Measurements from ENCODE around the gene PTGER3.

PTGER3 gene

DNA sequence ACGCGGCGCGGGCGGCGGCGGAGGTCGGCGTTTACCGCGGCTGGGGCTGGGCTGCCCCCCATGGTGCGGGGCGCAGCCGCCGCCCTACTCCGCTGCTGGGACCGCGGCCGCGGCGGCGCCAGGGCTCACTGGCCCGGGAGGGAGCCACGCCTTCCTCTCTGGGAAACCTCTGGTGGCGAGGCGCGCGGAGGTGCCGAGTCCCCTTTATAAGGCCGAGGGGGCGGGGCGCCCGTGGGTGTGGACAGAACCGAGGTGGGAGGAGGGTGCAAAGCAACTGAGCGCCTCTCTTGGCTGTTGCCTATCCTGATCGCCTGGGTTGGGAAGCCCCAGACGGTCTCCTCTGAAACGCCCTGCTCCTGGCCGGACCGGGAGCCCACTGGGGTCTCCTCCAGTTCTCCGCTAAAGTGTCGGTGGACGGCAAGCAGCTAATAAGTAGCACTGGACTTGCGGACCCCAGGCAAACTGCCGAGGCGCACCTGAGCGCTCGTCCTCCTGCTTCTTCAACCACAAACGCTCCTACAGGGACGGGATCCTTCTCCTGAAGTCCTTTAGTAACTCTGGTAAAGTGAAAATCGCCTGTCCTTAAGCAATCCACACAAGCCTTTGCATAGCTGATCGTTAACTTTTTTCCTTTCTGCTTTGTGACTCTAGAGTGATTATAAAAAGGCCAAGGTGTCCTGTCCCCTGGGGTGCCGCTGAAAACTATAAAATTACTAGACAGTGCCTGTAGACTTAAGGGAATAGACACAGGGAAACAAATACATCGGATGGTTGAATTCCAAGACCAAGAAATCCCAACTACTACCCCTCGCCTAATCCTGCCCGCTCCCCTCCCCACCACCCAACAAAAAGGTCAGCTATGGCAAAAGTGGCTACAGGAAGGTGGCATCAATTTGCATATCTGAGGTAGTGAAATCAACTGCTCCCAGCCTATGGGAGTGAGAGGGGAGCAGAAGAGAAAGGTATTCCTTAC is at the start of gene PTGER3:
TSS of gene PTGER3 (minus strand) at position 182 of the 973 bp plus-strand sequence. CDS start 239 bp downstream, outside the sequence.
- DNase-seq: no peak

DNA sequence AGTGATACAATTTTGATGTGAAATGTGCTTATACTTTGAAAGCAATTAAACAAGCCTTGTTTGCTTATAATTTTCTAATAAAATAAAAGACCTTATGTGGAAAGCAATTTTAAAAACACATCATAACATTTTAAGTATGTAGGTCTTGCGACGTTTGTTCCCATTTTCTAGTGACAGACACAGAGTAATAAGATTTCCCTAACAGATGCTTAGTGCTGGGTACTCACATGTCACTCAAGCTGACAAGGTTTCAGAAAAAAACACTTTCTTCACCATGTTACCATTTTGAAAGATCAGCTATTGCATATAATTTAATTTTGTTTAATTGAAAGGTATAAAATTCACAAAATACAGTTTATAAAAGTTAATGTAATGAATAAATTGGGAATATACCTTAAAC is 47.3 kb upstream of the PTGER3 start:
- DNase-seq: no peak

GRCh38 chr1:71093938-71094337 is 46.3 kb upstream of the PTGER3 start:
- no peak for DNase-seq

GRCh38 chr1:71089536-71090270 is 42.1 kb upstream of the PTGER3 start:
- no peak for DNase-seq

DNA sequence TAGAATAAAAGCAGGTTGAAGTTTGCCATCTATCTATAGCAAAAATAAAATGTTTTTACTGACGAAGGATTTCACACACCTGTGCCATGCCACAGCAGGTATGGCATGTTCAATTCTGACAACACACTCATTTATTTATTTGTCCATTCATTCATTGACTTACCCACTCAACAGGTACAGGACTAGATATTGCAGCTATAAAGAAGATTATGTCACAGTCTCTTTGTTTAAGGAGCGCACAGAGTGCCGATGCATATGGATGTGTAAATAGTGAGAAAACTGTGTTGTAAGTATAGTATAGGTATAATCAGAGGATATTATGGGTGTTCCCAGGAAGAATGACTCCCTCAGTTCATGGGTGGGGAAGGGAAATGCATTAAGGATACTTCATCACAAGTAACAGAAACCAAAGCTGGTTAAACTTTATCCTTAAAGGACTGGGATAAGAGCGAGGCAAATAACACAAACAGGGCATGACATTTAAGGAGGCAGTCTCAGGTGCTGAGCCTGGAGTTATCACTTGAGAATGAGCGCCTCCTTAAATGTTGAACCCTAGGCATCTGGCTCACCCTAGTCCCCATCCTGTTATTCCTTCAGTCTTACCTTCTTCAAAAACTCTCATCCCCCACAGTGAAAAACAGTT is 41.1 kb upstream of the PTGER3 start:
- no peak for DNase-seq

DNA sequence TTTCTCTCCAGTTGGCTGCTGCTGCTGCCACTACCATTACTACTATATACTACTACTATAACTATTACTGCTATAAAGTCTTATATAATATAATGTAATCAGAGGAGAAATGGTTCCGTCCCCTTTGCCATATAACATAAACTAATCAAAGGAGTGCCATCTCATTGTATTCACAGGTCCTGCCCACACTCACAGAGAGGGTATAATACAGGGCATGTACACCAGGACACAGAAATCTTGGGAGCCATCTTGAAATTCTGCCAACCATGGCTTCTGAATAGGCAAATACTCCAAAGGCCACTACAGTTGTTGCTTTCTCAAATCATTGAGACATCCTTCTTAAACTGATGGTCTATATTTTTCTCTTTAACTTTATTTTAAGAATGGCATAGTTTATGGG is 40.1 kb upstream of the PTGER3 start:
- DNase-seq: no peak

- DNase-seq: no peak
These were observed 39.4 kb upstream of the PTGER3 start for GRCh38 chr1:71087060-71087459.

DNA sequence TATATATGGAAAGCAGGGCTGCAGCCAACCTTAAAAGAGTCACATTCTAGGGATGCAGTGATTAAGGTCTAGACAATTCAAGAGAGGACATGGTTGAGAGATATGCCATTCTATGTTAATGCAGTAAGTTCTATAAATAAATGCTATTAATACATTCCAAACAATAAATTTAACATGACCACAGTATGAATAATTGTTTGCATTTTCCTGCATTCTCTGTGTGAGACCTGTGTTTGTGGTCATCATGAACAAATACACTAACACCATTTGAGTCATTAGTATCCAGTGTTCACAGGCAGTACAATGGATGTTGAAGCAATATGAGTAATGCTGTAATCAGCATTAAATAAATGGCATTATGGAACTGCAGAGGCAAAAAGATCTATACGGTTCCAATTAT is 38.7 kb upstream of the PTGER3 start:
- no peak for DNase-seq

GRCh38 chr1:71083271-71083670 is 35.7 kb upstream of the PTGER3 start:
- DNase-seq: no peak

DNA sequence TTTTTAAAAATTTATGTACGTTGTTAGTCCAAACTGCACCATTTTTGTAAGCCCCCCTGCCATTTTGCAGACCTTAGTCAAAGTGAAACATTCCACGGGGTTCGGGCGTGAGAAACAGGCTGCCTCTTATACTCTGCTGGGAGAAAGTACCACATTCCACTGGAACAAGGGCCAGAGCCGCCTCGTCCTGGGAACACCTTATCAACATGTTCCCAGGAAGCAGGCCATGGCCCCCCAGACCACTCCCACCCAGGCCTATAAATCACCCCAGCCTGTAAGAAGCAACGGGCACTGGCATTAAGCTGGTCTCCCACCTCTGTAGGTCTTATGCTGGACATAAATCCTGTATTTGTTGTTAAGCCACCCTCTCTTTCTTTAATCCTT is 34.1 kb upstream of the PTGER3 start:
- DNase-seq: no peak

DNA sequence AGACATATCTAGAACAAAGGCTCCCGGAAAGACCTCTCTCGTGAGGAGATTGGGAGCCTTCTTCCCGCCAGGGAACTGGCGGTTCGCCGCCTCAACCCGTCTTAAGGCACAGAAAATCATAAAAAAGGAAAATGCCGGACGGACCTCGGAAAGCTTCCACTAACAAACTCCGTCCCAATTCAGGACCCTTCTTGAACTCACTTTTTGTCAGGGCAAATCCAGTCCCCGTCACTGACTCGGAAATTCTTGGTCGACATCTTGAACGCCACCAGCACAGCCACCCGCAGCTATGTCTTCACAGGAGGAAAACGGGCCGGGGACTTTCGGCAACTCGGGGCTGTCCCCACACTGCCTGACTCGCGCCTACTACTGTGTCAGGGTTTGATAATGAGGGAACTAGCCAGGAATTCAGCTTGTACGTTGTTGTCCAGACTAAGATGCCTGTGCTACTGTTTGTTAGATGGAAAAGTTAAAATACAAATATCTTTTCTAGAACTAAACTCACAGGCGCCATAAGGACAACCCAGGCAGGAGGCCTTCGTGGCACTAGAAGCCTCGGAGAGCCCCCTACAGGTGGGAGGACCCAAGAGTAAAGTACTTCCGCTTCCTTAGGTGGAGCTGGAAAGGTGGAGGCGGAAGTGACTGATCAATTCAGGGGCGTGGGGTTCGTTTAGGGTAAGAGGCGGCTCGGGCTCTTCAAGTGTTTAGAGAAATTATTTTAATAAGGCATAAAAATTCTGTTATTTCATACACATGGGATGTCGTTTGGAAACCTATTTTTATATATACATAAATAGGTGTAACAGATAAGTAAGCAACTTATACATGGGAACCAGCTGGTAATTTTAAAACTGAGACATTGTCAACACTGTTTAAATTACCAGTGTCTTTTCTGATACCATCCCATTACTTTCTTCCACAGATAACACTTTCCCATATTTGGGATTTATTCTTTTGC is 33.4 kb upstream of the PTGER3 start, which contains the start of gene ZRANB2:
TSS of gene ZRANB2 (minus strand) at position 297 of the 958 bp plus-strand sequence. CDS start at position 257, 40 bp downstream.
- peak; percentile 91 for DNase-seq

DNA sequence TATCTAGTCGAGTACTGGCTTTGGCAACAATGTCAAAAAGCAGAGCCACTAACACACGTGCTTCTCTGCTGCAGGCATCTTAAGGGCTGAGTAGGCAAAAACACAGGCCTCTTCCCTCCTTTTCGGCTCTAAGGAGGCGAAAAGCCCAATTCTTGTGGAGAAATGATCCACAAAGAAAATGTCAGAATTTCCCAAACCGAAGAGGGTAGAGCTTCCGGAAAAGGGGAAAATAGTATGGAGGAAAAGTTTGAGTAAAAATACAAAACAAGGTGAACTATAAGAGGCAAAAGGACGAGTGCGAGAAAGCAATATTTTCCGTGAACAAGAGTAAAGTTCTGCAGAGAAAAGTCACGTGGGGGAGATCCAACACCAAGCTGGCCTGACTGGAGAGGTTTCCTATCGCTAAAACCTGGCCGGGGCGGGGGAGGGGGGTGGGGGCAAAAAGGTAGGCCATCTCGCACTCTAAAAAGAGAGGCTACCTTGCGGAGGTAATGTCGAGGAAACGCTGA is 32.7 kb upstream of the PTGER3 start:
- DNase-seq: no peak

DNA sequence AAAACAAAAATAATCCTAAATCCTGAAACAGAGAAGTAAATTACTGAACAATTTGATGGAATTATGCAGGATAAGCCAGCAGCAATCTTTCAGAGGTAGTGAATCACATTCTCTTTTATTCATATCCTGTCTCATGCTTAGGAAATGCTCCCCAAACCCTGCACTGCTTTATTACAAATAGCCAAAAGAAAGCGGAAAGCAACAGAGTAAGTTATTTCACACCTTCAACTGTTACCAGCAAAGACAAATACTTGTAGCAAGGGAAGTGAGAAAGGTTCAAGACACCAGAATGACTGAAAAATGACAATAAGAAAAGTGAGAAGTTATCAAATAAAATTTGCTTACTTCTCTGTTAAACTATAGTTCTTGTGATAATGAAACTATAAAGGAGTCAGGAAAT is 27.1 kb upstream of the PTGER3 start:
- DNase-seq: no peak

GRCh38 chr1:71072273-71072672 is 24.7 kb upstream of the PTGER3 start:
- DNase-seq: no peak

DNA sequence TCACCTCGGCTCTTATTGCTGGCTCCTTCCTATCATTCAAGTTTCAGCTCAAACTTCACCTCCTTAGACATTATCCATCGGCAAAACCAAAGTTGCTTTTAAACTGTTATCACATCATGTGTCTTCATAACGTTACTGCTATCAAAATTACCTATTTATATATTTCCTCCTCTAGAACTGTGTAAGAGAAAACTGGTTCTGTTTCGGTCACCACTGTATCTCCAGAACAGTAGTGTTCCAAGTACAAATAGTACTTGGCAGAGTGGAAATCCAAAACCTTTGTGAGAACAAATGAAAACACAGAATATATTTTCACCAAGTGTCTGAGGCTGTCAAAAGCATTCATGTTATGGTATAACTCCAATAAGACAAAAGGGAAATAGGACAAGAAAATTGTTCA is 24.1 kb upstream of the PTGER3 start:
- no peak for DNase-seq

- no peak for DNase-seq
These were observed 21.0 kb upstream of the PTGER3 start for GRCh38 chr1:71068325-71069240.

GRCh38 chr1:71054791-71055190 is 7.2 kb upstream of the PTGER3 start:
- no peak for DNase-seq

- DNase-seq: no peak
These were observed 6.7 kb upstream of the PTGER3 start for GRCh38 chr1:71054281-71054731.

GRCh38 chr1:71053758-71054157 is 6.1 kb upstream of the PTGER3 start:
- DNase-seq: no peak

DNA sequence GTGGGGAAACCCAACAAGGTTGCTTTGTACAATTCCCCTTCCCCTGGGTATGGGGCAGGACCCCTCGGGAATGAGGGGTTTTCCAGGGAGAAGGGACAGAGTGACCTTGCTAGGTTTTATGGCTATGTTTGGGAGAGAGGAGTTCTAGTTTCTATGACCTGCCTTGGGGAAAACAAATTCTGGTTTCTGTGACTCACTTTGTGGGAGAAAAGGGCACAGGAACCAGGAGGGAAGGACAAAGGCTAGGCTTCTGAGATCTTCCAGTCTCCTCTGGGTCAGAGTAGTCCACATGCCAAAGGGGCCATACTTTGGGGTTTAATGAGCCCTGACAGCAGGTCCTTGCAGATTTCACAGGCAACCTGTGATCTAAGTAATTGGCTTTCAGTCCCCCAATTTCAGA is 5.5 kb upstream of the PTGER3 start:
- no peak for DNase-seq
